ENCODE results near the gene PLP1.
"Not testable (repeated sequence)": the region's sequence is repeated elsewhere in the genome, so short reads cannot be mapped to it uniquely, and the experiment has no call there.

Gene PLP1, protein sequence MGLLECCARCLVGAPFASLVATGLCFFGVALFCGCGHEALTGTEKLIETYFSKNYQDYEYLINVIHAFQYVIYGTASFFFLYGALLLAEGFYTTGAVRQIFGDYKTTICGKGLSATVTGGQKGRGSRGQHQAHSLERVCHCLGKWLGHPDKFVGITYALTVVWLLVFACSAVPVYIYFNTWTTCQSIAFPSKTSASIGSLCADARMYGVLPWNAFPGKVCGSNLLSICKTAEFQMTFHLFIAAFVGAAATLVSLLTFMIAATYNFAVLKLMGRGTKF

DNA sequence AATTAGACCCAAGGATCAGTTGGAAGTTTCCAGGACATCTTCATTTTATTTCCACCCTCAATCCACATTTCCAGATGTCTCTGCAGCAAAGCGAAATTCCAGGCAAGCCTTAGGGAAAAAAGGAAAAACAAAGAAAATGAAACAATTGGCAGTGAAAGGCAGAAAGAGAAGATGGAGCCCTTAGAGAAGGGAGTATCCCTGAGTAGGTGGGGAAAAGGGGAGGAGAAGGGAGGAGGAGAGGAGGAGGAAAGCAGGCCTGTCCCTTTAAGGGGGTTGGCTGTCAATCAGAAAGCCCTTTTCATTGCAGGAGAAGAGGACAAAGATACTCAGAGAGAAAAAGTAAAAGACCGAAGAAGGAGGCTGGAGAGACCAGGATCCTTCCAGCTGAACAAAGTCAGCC is at the start of gene PLP1:
Gene PLP1 (plus strand): TSS at position 295 of the 400 bp plus-strand sequence. CDS start 156 bp downstream, outside the sequence.
- no peak for DNase-seq

DNA sequence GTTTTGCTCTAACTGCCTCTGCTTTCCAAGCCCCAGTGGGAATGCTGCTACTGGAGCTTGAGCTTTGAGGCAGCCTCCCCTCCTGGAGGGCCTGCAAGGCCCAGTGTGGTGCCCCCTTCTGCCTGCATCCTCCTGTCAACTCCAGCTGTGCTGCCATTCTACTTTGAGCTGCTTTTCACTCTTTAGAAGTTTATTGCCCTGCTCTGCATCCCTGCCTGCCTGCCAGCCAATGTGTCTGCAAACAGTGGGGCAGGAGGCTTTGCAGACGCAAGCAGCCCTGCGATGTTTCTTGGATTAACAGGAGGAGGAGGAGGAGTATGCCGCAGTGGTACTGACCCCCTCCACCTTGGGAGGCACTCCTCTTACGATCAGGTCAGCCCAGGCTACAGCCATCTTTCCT is 49.5 kb upstream of the PLP1 start:
- DNase-seq: no peak

DNA sequence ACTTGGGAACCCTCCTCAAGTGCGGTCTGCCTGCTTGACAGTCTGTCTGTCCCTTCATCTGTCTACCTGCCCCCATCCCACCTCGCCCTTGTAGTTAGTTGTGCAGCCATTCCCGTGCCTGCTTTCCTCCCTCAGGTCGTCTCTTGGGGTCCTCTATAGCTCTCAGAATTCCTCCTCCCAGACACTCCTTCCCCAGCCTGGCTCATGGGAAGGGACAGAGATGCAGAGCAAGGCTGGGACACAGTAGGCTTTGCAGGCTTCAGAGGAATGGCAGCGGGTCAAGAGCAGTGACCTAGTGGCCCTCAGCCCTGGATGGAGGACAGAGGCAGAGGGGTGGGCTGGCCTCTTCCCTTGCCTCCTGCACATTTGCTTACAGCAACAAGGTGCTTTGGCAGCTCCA is 47.6 kb upstream of the PLP1 start:
- no peak for DNase-seq

DNA sequence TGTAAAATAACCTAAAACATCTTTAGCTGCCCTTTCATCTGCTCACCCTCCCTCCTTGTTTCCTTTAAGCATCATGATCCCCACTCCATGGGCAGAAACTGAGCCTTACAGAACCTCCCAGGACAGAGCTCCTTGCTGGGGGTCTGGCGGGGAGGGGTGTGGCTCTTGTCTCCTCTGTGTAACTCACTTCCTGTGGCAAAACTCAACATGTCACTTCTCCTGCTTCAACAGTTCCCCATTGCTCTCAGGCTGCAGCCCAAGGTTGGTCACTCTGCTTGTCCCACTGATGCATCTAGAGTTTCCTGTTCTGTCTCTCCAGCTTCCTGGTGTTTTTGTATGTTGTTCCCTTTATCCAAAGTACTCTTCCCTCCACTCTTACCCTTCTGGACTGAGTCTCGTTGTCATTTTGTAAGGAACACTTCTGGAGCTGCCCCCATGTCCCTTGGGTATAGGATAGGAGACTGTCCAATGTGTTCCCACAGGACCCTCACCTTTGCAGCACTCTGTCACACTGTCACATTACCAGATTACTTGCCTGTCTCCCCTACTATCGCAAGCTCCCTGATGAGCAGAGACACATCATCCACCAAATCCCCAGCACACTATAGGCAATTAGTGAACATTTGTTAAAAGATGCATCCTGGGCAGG is 46.4 kb upstream of the PLP1 start:
- no peak for DNase-seq

DNA sequence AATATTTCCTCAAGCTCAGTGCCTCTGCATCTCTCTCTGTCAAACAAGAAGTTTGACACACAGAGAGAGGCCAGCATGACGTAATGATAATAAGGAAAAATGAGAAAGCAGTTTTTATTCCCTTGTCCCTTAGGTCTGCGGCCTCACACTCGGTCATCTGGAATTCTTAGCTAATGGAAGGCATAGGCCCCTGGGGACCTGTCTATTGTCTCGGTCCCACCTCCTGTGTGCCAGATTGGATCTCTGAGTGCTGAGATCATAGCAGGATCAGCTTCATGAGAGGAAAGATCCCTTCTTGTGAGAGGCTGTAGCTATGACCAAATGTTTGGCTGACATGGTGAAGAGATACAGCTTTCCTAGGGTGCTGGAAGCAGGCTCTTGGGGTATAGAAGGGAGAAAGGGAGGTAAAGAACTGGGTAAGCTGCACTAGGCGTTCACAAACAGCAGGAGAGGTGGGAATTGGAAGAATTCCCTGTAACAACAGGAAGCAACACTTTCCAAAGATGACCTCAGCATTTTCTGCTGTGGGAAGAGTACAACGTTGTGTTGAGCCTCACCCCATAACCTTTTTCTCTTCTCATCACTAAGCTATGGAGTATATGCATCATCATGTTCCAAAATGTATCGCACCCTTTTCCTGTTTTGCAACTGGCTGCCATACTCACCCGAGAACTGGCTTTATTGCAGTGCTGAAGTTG is 45.7 kb upstream of the PLP1 start:
- no peak for DNase-seq

DNA sequence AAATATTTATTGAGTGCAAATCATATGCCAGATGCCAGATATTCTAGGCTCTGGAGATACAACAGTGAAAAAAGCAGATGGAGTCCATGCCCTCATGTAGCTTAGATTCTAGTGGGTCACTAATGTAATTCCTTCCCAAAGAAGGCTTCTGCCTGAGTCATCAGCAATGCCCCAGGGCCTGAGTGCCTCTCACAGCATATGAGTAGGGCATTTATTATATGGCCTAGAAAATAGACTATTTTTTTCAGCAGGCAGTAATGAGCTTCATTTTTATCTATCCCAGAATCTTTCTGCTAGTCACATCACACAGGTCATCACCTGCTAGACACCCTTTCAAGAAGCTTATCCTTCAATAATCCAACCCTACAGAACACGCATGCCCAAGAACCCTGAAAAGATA is 43.6 kb upstream of the PLP1 start:
- no peak for DNase-seq

DNA sequence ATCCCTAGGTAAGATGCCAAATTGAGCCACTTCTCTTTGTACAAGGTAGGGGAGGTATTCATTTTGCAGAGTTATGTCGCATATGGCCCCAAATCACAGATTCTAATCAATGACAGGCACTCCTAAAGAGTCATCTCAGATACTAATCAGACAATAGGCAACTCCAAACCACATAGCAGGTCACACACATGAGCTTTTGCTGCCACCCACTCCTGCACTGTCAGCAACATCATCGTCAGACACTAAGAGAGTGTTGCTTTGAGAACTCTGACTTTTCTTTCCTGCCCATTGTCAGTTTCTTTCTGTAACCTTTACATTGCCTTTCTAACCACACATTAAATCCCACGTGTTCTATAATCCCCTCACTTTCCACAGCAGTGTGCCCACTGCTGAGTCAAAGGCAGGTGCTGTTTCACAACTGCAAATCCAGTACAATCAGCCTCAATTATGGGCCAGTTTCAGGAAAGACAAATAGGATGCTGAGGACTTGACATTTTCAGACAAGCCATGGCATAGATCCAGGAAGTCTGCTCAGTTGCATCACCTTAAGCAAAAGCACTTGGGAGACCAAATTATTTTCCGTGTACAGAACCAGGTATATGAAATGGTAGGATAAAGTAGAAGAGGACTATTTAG is 42.4 kb upstream of the PLP1 start:
- DNase-seq: no peak

DNA sequence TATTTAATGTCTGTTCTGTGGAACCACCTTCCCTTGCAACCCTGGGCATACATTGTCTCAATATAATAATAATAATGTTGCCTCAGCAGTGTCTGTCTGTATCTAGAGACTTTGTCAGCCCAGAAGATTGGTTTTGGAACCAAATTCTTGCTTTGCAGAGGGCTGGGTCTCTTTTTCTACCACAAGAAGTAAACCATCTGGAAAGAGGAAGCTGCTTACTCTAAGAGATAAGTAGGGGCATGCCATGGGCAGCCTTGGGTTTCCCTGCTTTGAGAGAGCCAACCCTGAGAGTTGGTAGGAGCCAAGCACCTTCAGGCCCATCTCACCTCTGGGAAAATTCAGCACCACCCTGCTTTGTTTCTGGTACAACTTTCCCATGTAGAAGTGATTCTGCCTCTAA is 38.9 kb upstream of the PLP1 start:
- DNase-seq: no peak

DNA sequence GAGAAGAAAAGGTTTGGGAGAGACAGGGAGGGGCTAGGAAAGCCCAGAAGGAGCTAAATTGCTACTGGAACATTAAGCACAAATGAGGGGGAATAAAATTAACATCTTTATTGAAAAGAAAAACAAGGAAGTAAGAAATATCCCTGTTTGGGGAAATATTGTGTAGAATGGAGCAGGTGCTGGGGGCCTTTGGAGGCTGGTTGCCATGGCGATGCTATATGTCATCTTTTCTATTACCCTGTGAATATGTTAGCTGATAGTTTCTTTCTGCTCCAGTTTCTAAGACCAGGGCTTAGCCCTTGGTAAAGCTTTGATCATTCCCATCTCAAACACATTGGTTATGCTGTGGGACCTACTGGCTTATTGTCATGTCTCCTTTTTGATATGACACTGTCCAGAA is 37.2 kb upstream of the PLP1 start:
- DNase-seq: no peak

DNA sequence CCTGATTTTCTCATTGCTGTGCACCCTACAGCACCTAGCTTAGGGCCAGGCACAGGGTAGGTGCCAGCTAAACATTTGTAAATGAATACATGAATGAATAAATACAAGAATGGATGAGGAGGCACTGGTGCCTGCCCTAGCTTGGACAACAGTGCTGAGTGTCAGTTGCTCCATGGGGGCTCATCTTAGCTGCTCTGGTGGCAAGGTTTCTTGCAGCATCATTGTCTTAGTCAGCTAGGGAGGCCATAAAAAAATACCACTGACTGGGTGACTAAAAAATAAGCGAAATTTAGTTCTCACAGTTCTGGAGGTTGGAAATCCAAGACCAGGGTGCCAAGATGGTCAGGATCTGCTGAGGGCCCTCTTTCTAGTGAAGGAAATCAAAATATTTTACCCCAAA is 34.8 kb upstream of the PLP1 start:
- DNase-seq: no peak

DNA sequence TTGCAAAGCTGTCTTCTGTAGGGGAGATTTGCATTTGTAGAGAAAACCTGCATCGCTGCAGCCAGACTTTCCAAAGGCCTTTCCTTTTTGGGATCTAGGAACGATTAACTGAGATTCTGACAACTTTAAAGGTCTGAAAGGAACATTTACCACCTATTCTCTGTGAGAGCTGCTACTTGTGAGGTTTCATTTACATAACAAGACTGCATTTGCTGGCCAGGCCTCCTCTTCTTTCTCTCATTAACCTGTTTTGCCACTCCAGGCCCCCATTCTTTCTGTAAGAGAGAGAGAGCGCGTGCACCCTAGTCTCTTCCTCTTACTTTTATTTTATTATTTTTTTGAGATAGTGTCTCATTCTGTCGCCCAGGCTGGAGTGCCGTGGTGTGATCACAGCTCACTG is 34.3 kb upstream of the PLP1 start:
- DNase-seq: no peak

DNA sequence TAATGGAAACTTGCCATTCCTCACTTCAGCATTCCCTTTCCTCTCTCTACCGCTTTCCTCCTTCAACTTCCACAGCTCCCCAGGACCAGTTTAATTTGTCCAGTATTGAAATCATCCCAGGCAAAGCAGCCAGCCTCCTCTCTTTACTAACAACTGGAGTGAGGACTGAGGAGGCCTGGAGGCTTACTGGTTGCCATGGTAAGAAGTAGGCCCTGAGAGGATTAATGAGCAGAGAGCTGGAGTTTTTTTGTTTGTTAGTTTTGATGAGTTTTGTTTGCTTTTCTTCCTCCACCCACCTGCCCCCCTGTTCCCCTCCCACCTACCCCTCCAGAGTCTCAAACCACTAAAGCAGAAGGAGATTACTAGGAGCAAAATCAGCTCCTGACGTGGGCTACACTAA is 29.5 kb upstream of the PLP1 start:
- no peak for DNase-seq

DNA sequence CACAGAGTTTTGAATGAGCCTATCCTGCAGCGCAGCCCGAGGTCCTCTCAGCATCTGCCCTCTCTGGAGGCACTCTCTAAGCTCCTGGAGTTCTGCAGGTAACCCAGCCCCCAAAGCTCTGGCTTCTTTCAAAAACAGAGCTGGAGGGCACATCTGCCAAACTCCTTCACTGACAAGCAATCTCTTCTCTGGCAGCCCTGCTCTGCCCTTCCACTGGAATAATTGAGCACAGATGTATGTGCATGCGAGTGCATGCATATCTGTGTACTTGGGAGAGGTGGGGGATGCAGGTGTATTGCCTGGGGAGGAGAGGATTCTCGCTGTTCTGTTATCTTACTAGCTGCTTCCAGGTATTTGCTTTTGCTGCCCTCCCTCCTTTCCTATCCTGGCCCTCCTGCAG is 22.2 kb upstream of the PLP1 start:
- DNase-seq: no peak

DNA sequence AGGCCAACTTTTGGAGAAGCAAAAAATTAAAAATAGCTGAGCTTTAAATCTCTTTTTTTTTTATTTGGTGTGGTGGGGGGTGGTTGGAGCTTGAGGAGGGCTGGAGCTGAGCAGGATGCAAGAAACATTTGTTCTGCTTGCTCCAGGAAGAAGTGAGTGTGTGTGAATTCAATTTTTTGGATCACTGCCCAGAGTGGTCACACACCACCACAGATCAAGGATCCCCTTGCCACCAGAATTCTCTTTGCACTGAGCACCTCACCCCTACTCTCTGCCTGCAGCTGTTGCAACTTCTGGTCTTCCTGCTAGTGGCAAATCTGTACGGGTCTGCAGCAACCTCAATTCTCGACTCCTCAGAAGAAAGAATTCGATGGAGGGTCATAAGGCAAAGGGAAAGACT is 19.9 kb upstream of the PLP1 start:
- no peak for DNase-seq

DNA sequence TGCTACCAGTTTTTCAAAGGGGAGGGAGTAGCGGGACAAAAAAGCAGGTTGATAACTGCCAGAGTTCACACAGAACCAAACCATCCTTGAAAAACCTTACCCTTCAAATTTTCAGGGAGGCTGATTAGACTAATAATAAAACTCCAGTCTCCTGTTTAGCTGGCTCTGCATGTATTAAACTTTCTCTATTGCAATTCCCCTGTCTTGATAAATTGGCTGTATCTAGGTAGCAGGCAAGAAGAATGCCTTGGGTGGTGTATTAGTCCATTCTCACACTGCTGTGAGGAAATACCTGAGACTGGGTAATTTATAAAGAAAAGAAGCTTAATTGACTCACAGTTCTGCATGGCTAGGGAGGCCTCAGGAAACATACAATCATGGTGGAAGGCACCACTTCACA is 18.1 kb upstream of the PLP1 start:
- no peak for DNase-seq

DNA sequence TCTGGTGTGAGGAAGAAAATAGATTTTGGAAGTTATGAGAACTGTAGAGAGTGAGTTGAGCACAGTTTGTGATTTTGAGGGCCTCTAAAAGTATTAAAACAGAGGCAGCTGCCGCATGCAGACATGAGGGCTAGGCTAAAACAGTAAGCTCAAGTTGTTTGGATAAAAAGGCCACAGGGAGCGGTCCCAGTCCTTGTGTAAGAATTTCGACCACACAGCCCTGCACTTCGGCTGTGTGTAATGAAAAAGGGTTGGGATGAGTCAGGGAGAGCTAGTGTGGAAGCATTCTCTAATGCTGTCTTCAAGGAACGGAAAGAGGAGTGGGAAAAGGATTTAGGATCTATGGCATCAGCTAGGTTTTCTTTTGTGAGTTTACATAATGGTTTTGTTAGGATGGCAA is 13.1 kb upstream of the PLP1 start:
- not testable (repeated sequence) for DNase-seq

DNA sequence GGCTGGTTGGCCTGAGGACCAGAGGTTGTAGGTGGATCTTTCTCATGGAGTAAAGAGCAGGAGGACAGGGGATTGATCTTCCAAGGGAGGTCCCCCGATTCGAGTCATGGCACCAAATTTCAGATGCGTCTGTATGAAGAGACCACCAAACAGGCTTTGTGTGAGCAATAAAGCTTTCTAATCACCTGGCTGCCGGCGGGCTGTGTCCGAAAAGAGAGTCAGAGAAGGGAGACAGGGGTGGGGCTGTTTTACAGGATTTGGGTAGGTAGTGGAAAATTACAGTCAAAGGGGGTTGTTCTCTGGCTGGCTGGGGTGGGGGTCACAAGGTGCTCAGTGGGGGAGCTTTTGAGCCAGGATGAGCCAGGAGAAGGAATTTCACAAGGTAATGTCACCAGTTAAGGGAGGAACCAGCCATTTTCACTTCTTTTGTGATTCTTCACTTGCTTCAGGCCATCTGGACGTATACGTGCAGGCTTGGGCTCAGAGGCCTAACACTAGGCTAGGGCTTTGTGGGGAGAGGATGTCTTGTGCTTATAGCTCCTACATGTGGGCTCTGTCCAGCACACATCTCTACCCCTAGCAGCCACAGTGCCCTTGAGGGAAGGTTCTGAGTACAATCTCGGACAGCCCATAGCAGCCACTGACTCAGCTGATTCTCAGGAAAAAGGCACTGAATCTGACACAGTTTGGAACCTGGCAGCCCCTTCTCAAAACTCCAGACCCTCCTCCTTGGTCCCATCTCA is 9.7 kb upstream of the PLP1 start:
- not testable (repeated sequence) for DNase-seq

DNA sequence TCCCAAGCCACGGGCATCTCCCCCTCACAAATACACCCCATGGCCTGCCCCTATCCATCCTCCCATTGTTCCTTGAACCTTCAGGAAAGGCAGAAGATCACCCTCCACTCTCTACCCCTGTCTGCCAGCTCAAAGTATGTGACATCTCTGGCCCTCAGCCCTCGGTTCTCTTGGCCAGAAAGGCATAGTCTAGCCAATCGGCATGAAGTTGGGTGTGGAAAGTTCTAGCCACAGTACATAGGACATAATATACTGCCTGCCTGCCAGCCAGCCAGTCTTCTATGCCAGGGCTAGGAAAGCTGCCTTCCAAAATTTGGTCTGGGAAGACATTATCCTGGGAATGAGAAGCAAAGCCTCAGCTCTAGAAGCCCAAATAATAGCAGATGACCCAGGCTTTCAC is 3.2 kb upstream of the PLP1 start:
- DNase-seq: no peak

DNA sequence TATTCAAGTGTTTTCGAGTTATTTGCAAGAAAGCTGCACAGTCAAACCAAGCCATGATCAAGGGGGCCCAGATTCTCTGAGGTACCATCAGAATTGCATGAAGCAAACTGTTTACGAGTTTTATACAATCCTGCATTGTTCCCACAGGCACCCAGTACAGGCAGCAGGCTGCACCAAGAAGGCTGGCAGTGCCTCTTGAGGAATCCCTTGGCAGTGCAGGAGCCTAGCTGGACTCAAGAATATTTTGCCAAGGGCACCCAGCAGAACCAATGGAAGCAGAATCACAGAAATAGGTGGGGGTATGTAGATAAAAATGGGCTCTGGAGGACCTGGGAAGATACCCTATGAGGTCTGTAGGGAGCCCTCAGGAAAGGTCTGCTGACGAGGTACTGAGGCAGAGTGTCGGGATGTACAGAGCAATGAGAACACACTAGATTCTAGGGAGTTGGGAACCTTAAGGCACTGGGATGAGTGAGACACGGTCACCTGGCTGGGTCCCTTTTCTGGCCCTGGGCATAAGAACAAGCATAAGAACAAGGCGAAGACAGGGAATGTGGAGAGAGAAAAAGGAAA is 2.5 kb upstream of the PLP1 start:
- no peak for DNase-seq

DNA sequence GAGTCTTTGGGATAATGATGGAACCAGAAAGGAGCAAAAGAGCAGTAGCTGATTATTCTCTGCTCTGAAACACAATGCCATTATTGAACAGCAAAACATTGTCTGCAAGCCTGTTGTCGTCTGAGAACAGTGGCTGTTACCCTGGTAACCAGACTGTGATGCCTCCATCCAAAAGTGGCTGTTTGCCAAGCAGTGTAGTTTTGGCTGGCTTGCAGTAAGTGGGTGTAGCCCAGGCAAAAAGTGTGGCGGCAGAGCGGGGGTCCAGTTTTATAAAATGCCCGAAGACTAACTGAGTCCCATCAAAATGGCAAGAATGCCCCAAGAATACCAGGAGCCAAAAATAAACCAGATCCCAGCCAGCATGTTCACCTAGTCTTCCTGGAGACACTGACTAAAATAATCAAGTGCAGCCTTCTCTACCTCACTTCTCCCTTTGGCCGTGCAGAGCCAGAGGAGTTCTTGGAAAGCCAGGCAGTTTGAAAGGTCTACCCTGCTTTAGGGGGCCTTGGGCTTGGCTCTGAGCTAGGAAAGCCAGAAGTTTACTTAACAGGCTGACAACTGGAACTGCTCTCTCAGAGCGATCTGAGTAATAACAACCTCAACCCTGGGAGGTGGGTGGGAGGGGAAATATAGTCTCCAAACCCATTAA is 2.6 kb downstream of the PLP1 start:
- no peak for DNase-seq

DNA sequence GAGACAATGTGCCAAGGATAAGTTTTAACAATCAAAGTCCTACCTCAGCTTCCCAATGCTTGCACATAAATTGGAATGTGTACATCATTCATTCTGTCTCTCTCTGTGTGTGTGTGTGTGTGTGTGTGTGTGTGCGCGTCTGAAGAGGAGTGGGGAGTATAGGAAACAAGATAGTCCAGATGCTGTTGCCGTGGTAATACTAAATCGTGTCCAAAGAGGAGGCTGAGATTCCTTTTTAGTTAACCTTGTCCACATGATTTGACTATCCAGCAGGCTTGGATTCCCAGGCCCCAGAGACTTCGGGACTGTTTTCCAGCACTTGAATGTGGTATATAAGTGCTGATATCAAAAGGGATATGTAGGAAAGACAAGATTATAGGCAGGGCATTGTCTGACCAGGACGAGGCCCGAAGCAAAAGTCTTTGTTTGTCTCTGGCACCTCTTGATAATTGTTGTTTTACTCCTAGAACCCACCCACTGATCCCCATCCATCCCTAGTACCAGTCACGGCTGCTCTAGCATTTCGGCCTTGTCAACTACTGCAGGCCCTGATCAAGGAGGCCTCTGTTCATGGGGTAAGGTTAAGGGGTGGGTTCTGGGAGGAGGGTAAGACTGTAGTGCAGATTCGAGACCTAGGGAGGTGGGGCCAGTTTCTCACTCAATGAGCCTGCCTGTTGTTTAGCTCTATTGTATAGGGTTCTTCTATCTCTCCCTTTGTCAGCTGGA is 3.9 kb downstream of the PLP1 start:
- no peak for DNase-seq

DNA sequence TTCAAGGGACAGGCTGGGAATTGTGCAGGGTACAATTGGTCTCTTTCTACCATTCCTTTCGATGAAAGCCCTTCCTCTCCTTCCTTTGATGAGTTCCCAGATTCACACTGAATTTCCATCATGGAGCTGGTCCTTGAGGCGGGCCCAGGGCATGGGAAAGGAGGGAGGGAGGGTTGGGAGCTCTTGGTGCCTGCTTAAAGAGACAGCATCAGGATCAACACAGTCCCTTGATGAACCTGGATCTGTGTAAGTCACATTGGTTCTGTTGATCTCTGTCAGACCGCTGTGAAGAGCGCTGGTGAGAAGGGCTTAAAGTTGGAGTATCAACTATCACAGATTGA is 4.4 kb downstream of the PLP1 start:
- DNase-seq: no peak
